ENCODE data around the gene KREMEN1. TPM values are rescaled to one million over a fixed set of nuclear protein-coding genes. Genes with fewer than 3 reads are reported as not detected.

Gene KREMEN1
- total RNA-seq, 1 experiment from 2014 or later, result 2.2 TPM

DNA sequence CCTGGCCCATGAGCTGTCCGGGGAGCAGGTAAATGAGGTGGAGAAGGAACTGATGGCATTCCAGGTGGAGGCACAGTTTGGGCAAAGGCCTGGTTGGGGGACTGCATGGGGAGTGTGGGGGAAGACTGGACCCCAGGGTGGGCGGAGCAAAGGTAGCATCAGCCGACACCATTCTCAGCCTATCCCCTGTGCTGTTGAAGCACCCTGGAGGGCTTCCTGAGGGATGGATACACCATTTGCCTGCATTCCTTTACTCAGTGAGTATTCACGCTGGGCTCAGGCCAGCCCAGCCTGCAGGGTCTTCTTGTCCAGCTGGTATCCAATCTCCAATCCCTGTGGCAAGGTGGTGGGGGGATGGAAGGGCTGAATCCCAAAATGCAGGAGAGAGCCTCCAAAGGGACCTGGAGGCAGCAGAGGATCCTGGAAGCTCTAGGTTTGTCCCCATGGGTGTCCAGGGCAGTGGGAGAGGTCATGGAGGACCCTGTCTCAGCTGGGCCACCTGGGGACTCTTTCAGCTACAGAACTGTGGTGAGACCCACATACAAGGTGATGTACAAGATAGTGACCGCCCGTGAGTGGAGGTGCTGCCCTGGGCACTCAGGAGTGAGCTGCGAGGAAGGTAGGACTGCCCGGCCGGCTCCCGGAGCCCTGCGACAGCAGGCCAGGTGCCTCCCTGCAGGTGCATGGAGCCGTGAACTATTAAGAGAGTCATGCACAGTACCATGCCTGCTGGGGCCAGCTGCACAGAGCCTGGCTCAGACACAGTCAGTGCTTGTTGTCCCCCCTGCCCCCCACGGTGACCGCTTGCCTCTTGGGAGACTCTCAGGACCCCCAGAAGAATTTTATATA lies 142.4 kb downstream of the KREMEN1 start:
- Histone ChIP-seq H3K4me3 (ENCODE audit: low read depth in 2 of 2, low read length in 2 of 2) (no peak overlapping the region), H3K9me3 (ENCODE audit: control insufficient read depth, insufficient read depth, low read depth, low read length) (no peaks in the 10 kb centered on the region), H3K27ac (ENCODE audit: low read length) (no peak overlapping the region), H3K27me3 (ENCODE audit: control insufficient read depth, insufficient read depth, low read length) (no peaks in the 10 kb centered on the region), H3K4me1 (ENCODE audit: control insufficient read depth, insufficient read depth, low read length) (peaks cover 3% of the 10 kb centered on the region), H3K36me3 (ENCODE audit: control insufficient read depth, insufficient read depth, low read length) (no peaks in the 10 kb centered on the region)
- ChIA-PET POLR2A (no interaction called here), CTCF (no interaction called here)
- TF ChIP-seq, protein P1, sequence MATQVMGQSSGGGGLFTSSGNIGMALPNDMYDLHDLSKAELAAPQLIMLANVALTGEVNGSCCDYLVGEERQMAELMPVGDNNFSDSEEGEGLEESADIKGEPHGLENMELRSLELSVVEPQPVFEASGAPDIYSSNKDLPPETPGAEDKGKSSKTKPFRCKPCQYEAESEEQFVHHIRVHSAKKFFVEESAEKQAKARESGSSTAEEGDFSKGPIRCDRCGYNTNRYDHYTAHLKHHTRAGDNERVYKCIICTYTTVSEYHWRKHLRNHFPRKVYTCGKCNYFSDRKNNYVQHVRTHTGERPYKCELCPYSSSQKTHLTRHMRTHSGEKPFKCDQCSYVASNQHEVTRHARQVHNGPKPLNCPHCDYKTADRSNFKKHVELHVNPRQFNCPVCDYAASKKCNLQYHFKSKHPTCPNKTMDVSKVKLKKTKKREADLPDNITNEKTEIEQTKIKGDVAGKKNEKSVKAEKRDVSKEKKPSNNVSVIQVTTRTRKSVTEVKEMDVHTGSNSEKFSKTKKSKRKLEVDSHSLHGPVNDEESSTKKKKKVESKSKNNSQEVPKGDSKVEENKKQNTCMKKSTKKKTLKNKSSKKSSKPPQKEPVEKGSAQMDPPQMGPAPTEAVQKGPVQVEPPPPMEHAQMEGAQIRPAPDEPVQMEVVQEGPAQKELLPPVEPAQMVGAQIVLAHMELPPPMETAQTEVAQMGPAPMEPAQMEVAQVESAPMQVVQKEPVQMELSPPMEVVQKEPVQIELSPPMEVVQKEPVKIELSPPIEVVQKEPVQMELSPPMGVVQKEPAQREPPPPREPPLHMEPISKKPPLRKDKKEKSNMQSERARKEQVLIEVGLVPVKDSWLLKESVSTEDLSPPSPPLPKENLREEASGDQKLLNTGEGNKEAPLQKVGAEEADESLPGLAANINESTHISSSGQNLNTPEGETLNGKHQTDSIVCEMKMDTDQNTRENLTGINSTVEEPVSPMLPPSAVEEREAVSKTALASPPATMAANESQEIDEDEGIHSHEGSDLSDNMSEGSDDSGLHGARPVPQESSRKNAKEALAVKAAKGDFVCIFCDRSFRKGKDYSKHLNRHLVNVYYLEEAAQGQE (IDR thresholded peaks at IDR 0.05; ENCODE audit: insufficient read depth in 1 of 2, low read depth in 2 of 2, low read length in 1 of 2), result no peak
- no peak for TF ChIP-seq CTCF (IDR thresholded peaks at IDR 0.05)
- no peak for TF ChIP-seq POLR2AphosphoS5 (IDR thresholded peaks at IDR 0.05; ENCODE audit: low read depth, low read length)
- no peak for TF ChIP-seq TCF7L2 (IDR thresholded peaks at IDR 0.05; ENCODE audit: low read depth, low read length)
- no peak for TF ChIP-seq SIN3A (IDR thresholded peaks at IDR 0.05; ENCODE audit: borderline replicate concordance, insufficient read depth, low read depth, low read length)
- intact Hi-C loops (cut with micrococcal nuclease; ENCODE audit: unreplicated experiment) (no loop called here), in situ Hi-C loops (cut with HindIII; ENCODE audit: low pct_unique_long_range_greater_than_20kb, low sequenced_read_pairs) (no loop called here)
- BruUV-seq (replicated peaks), result no TSS peak
- no peak for DNase-seq (ENCODE audit: low read depth, low spot score)
- ATAC-seq, result no peak

DNA sequence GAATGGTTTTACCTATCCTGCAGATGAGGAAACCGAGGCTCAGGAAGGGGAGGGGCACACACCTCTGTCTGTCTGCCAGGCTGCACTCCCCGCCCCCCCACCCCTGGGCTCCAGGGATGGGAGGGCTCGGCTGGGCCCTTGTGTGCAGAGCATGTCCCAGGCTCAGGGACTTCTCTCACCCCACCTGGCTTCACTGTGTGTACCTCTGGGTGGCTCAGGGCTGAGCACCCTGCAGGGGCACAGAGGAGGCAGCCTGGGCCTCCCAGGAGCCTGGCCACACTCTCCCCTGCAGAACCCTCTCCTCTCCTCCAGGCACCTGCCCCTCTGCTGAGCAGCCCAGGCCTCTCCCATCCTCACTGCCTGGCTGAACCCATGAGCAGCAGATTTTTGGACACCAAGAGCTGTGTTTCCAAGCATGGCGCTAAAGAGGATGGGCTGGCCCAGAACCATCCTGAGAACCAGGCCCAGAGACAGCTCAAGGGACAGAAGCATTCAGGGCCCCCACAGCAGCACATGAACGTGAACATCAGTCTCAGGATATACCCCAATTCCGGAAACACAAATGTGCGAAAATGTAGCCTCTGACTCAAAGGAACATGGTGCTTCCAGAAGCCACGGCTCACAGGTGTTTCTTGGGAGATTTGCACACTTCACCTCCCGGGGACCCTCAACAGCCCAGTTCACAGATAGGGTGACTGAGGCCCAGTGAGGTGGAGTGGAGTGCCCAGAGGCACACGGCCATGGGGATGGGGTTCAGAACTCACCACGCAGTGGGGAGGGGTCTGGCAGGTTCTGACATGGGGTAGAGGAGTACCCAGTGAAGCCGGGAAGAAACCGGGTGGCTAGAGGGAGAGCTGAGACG lies 143.4 kb downstream of the KREMEN1 start:
- ChIA-PET POLR2A (no interaction called here), CTCF (no interaction called here)
- intact Hi-C loops (cut with micrococcal nuclease; ENCODE audit: unreplicated experiment) (no loop called here), in situ Hi-C loops (cut with HindIII; ENCODE audit: low pct_unique_long_range_greater_than_20kb, low sequenced_read_pairs) (no loop called here)
- Histone ChIP-seq H3K9me3 (ENCODE audit: control insufficient read depth, insufficient read depth, low read depth, low read length) (no peaks in the 10 kb centered on the region), H3K4me1 (ENCODE audit: control insufficient read depth, insufficient read depth, low read length) (peaks cover 8% of the 10 kb centered on the region), H3K36me3 (ENCODE audit: control insufficient read depth, insufficient read depth, low read length) (no peaks in the 10 kb centered on the region), H3K4me3 (ENCODE audit: low read depth in 2 of 2, low read length in 2 of 2) (no peak overlapping the region), H3K27me3 (ENCODE audit: control insufficient read depth, insufficient read depth, low read length) (no peaks in the 10 kb centered on the region), H3K27ac (ENCODE audit: low read length) (no peak overlapping the region)
- ATAC-seq (no peak), DNase-seq (ENCODE audit: low read depth, low spot score) (no peak)
- TF ChIP-seq SIN3A (IDR thresholded peaks at IDR 0.05; ENCODE audit: borderline replicate concordance, insufficient read depth, low read depth, low read length) (no peak), TCF7L2 (IDR thresholded peaks at IDR 0.05; ENCODE audit: low read depth, low read length) (no peak), CTCF (IDR thresholded peaks at IDR 0.05) (no peak), POLR2AphosphoS5 (IDR thresholded peaks at IDR 0.05; ENCODE audit: low read depth, low read length) (no peak)
- TF ChIP-seq, protein P1 (IDR thresholded peaks at IDR 0.05; ENCODE audit: insufficient read depth in 1 of 2, low read depth in 2 of 2, low read length in 1 of 2), result no peak
- BruUV-seq (replicated peaks), result no TSS peak
